CD4-positive, alpha-beta T cell (primary cell): ENCODE results near the gene PRMT9. TPM values are rescaled to one million over a fixed set of nuclear protein-coding genes. Genes with fewer than 3 reads are reported as not detected.
A peak's percentile ranks its signal among the peaks of the same experiment; 100 is the strongest.

Source experiments
- ATAC-seq: fragments of 200-7000 bp; cut with Tn5 transposase; one replicate; pipeline ENCODE4 v1.10.0; 2022; ENCODE audit warnings: mild to moderate bottlenecking; ENCODE audit not compliant: poor library complexity
- CTCF ChIA-PET: fragments of 350-600 bp; sonication (Branson Sonifier 250); formaldehyde crosslinking; loops from one replicate; lab custom pipeline; 2021; ENCODE audit warnings: antibody characterized with exemption, inconsistent platforms; lab: Charles Lee
- POLR2A ChIA-PET: fragments of 350-600 bp; sonication (Branson Sonifier 250); formaldehyde crosslinking; loops from one replicate; lab custom pipeline; 2021; ENCODE audit warnings: antibody characterized with exemption, inconsistent platforms; lab: Charles Lee
- DNase-seq, 14 experiments: peaks; one replicate each; pipeline ENCODE4 v3.0.0-alpha.2; 2013 to 2020; ENCODE audit warnings: mixed read lengths in 2 of 14
- H3K27ac ChIP-seq, 2 donors: one replicate each; pipeline versions ENCODE4 v1.5.1 to v1.7.0; 2013; ENCODE audit warnings: low read length in 2 of 2, low read depth in 1 of 2, mild to moderate bottlenecking in 1 of 2
- H3K27me3 ChIP-seq, 2 experiments: 1 replicate in 1 of 2; 2 replicates in 1 of 2; pipeline versions ENCODE4 v1.6.1 to v1.7.0; 2013; ENCODE audit warnings: low read length in 2 of 2, control low read depth in 1 of 2, mild to moderate bottlenecking in 1 of 2, moderate library complexity in 1 of 2; ENCODE audit not compliant: insufficient read depth in 2 of 2, control insufficient read depth in 1 of 2
- H3K36me3 ChIP-seq: one replicate; pipeline ENCODE4 v1.6.1; 2013; ENCODE audit warnings: low read length, control low read depth; ENCODE audit not compliant: insufficient read depth
- H3K4me1 ChIP-seq: one replicate; pipeline ENCODE4 v1.6.1; 2013; ENCODE audit warnings: low read length, control low read depth; ENCODE audit not compliant: insufficient read depth
- H3K4me3 ChIP-seq: one replicate; pipeline ENCODE4 v1.5.1; 2013; ENCODE audit warnings: mild to moderate bottlenecking, low read length, moderate library complexity
- H3K9me3 ChIP-seq, 2 experiments: 1 replicate in 1 of 2; 2 replicates in 1 of 2; pipeline versions ENCODE4 v1.6.1 to v1.7.0; 2013; ENCODE audit warnings: low read length in 2 of 2, mild to moderate bottlenecking in 2 of 2, control low read depth in 1 of 2, moderate library complexity in 1 of 2; ENCODE audit not compliant: control insufficient read depth in 1 of 2, insufficient read depth in 1 of 2
- H3K27ac Mint-ChIP-seq: one replicate; pipeline ENCODE4 v1.8.0; 2020; ENCODE audit warnings: mixed read lengths
- H3K27me3 Mint-ChIP-seq: one replicate; pipeline ENCODE4 v1.8.0; 2021; ENCODE audit warnings: mixed read lengths
- H3K36me3 Mint-ChIP-seq: one replicate; pipeline ENCODE4 v1.8.0; 2021; ENCODE audit warnings: low read depth, mixed read lengths
- H3K4me1 Mint-ChIP-seq: one replicate; pipeline ENCODE4 v1.8.0; 2021; ENCODE audit warnings: low read depth, mixed read lengths
- H3K4me3 Mint-ChIP-seq: one replicate; pipeline ENCODE4 v1.8.0; 2020; ENCODE audit warnings: mild to moderate bottlenecking, mixed read lengths
- H3K9me3 Mint-ChIP-seq: one replicate; pipeline ENCODE4 v1.8.0; 2020; ENCODE audit warnings: mixed read lengths
- CTCF ChIP-seq: fragments of 200-600 bp; IDR thresholded peaks from one replicate; pipeline ENCODE4 v1.8.0; 2022; ENCODE audit warnings: antibody characterized with exemption, mild to moderate bottlenecking
- intact Hi-C, 2 experiments: fragments of 100-400 bp; cut with DNase I in 1 of 2; cut with micrococcal nuclease in 1 of 2; formaldehyde crosslinking; loops; one replicate each; pipeline versions ENCODE4 v1.15.1 to v1.9.0; 2023 to 2025; cut with DNase I, micrococcal nuclease
- total RNA-seq, 174 experiments: library from RNA in 2 of 174; stranded (reverse) in 2 of 174; gene quantifications; one replicate each; pipeline ENCODE4 v1.2.3 and lab custom pipeline; 2021 to 2026

The PRMT9 gene
- total RNA-seq, 2 experiments from 2014 or later: 21.0 to 21.1 TPM

DNA sequence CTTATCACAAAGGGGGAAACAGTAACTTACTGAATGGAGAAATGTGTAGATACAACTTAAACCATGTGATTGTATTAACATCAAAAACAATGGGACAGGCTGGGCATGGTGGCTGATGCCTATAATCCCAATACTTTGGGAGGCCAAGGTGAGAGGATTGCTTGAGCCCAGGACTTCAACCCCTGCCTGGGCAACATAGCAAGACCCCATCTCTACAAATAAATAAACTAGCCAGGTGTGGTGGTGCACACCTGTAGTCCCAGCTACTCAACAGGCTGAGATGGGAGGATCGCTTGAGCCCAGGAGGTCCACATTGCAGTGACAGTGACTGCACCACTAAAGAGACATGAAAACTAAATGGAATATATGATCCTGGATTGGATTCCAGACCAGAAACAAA is 40.3 kb downstream of the PRMT9 start:
- Mint-ChIP-seq H3K27me3 (no peaks in the 10 kb centered on the region), H3K36me3 (peaks cover 67% of the 10 kb centered on the region), H3K4me3 (no peak overlapping the region), H3K27ac (no peak overlapping the region), H3K9me3 (no peaks in the 10 kb centered on the region), H3K4me1 (peaks cover 64% of the 10 kb centered on the region)
- ChIA-PET CTCF (interaction anchor here (0.6 to 0.7 kb wide), 2 partner anchors 13 to 144 kb away, joined by 3 read pairs; no protein-coding TSS in a partner anchor), POLR2A (interaction anchor here (0.6 kb wide), 1 partner anchor 40 kb away, joined by 3 read pairs; no protein-coding TSS in a partner anchor)
- Histone ChIP-seq H3K27me3 (no peaks in the 10 kb centered on the region), H3K4me1 (no peaks in the 10 kb centered on the region), H3K9me3 (no peaks in the 10 kb centered on the region), H3K4me3 (no peak overlapping the region), H3K36me3 (peaks cover 13% of the 10 kb centered on the region), H3K27ac (no peak overlapping the region)
- intact Hi-C loops: no loop called here
- DNase-seq (no peak), ATAC-seq (no peak)
- no peak for TF ChIP-seq CTCF

- TF ChIP-seq CTCF: no peak
- H3K27ac Mint-ChIP-seq: peak overlapping the region; percentile 63
- Histone ChIP-seq H3K27ac (no peak overlapping the region), H3K4me3 (no peak overlapping the region), H3K27me3 (no peaks in the 10 kb centered on the region), H3K36me3 (peaks cover 23% of the 10 kb centered on the region), H3K9me3 (no peaks in the 10 kb centered on the region), H3K4me1 (no peaks in the 10 kb centered on the region)
- ATAC-seq (no peak), DNase-seq (no peak)
- intact Hi-C loops: no loop called here
- H3K36me3 Mint-ChIP-seq: peaks cover 78% of the 10 kb centered on the region
- ChIA-PET CTCF (interaction anchor here (0.6 kb wide), 1 partner anchor 45 kb away, joined by 3 read pairs; no protein-coding TSS in a partner anchor), POLR2A (interaction anchor here (0.6 to 1.0 kb wide), 2 partner anchors 8 to 23 kb away, joined by 3 read pairs; partner anchors contain the start of gene TMEM184C)
- peaks cover 35% of the 10 kb centered on the region for H3K4me1 Mint-ChIP-seq
- no peaks in the 10 kb centered on the region for H3K27me3 Mint-ChIP-seq
- peaks cover 2% of the 10 kb centered on the region for H3K9me3 Mint-ChIP-seq
- no peak overlapping the region for H3K4me3 Mint-ChIP-seq
Observed at GRCh38 chr4:147640331-147640730, 43.6 kb downstream of the PRMT9 start.

DNA sequence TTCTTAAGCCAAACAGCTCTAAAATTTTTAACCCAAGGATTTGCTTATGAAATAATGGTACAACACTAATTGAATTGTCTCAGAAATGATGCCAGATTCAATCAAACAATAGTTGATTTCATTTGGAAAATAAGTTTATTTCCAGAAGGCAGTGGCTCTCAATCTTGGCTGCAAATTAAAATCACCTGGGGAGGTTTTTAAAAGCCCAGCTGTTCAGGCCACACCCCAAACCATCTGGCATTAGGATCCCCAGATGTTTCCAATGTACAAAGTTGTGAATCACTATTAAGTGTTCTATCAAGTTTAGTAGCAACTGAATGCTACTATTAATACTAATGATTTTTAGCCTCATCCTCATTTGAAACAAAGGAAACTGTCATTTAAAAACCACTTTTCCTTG is 44.6 kb downstream of the PRMT9 start:
- CTCF ChIA-PET: no interaction called here
- H3K9me3 Mint-ChIP-seq: peaks cover 2% of the 10 kb centered on the region
- no peak overlapping the region for H3K4me3 ChIP-seq
- peak overlapping the region; percentile 63 for H3K27ac Mint-ChIP-seq
- H3K4me3 Mint-ChIP-seq: no peak overlapping the region
- POLR2A ChIA-PET: interaction anchor here (0.9 kb wide), 1 partner anchor 22 kb away, joined by 4 read pairs; the partner anchor contains the start of gene TMEM184C
- H3K27me3 Mint-ChIP-seq: no peaks in the 10 kb centered on the region
- no peak for TF ChIP-seq CTCF
- H3K4me1 Mint-ChIP-seq: peaks cover 28% of the 10 kb centered on the region
- no peaks in the 10 kb centered on the region for H3K27me3 ChIP-seq
- no peak overlapping the region for H3K27ac ChIP-seq
- no peak for ATAC-seq
- H3K36me3 ChIP-seq: peaks cover 31% of the 10 kb centered on the region
- H3K4me1 ChIP-seq: no peaks in the 10 kb centered on the region
- intact Hi-C loops: no loop called here
- no peaks in the 10 kb centered on the region for H3K9me3 ChIP-seq
- no peak for DNase-seq
- peaks cover 83% of the 10 kb centered on the region for H3K36me3 Mint-ChIP-seq
